ENCODE data around the gene ZNF407.
A peak's percentile ranks its signal among the peaks of the same experiment; 100 is the strongest.

ZNF407 gene

GRCh38 chr18:74896390-74896991, 298.8 kb downstream of the ZNF407 start:
- DNase-seq: peak; percentile 19

GRCh38 chr18:74897971-74898657, 300.4 kb downstream of the ZNF407 start:
- DNase-seq: no peak

- DNase-seq: no peak
These were observed 301.3 kb downstream of the ZNF407 start for GRCh38 chr18:74898965-74899364.

- no peak for DNase-seq
These were observed 301.9 kb downstream of the ZNF407 start for GRCh38 chr18:74899554-74899953.

- peak; percentile 69 for DNase-seq
These were observed 303.9 kb downstream of the ZNF407 start for GRCh38 chr18:74901362-74902146.

GRCh38 chr18:74902147-74902455, 304.4 kb downstream of the ZNF407 start:
- DNase-seq: no peak

- DNase-seq: no peak
These were observed 307.6 kb downstream of the ZNF407 start for GRCh38 chr18:74905247-74905646.

GRCh38 chr18:74906184-74906583, 308.5 kb downstream of the ZNF407 start:
- no peak for DNase-seq

- no peak for DNase-seq
These were observed 316.5 kb downstream of the ZNF407 start for GRCh38 chr18:74914052-74914591.

- DNase-seq: peak; percentile 2
These were observed 317.0 kb downstream of the ZNF407 start for GRCh38 chr18:74914648-74915047.

- no peak for DNase-seq
These were observed 319.2 kb downstream of the ZNF407 start for GRCh38 chr18:74916773-74917393.

- no peak for DNase-seq
These were observed 320.7 kb downstream of the ZNF407 start for GRCh38 chr18:74918276-74918790.

GRCh38 chr18:74921057-74921820, 323.6 kb downstream of the ZNF407 start:
- DNase-seq: no peak

GRCh38 chr18:74926051-74926450, 328.4 kb downstream of the ZNF407 start:
- no peak for DNase-seq

- no peak for DNase-seq
These were observed 330.7 kb downstream of the ZNF407 start for GRCh38 chr18:74928194-74928968.

GRCh38 chr18:74929110-74929509, 331.4 kb downstream of the ZNF407 start:
- no peak for DNase-seq

- no peak for DNase-seq
These were observed 332.9 kb downstream of the ZNF407 start for GRCh38 chr18:74930616-74931015.

- DNase-seq: no peak
These were observed 336.3 kb downstream of the ZNF407 start for GRCh38 chr18:74933930-74934329.

GRCh38 chr18:74935434-74935833, 337.8 kb downstream of the ZNF407 start:
- DNase-seq: no peak

GRCh38 chr18:74936343-74936742, 338.7 kb downstream of the ZNF407 start:
- no peak for DNase-seq

GRCh38 chr18:74937291-74937690, 339.6 kb downstream of the ZNF407 start:
- peak; percentile 25 for DNase-seq

GRCh38 chr18:74940856-74941255, 343.2 kb downstream of the ZNF407 start:
- no peak for DNase-seq
